ENCODE results near the gene PRRC1.

DNA sequence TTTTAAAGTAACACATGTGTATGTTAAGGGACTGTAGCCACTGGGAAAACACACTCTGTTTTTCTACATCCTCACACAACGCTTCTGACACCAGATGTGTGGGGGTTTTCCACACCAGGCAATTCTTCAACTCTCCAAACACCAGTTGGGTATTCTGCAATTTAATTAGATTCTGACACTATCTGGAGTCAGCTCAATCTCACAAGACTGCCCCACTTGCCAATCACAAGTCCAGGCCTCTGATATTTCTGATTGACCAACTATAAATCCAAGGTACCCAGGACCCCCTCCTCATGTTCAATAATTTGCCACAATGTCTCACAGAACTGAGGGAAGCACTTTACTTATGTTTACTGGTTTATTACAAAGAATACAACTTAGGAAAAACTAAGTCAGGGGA, 70.9 kb downstream of the PRRC1 start:
- TF ChIP-seq, protein P1, sequence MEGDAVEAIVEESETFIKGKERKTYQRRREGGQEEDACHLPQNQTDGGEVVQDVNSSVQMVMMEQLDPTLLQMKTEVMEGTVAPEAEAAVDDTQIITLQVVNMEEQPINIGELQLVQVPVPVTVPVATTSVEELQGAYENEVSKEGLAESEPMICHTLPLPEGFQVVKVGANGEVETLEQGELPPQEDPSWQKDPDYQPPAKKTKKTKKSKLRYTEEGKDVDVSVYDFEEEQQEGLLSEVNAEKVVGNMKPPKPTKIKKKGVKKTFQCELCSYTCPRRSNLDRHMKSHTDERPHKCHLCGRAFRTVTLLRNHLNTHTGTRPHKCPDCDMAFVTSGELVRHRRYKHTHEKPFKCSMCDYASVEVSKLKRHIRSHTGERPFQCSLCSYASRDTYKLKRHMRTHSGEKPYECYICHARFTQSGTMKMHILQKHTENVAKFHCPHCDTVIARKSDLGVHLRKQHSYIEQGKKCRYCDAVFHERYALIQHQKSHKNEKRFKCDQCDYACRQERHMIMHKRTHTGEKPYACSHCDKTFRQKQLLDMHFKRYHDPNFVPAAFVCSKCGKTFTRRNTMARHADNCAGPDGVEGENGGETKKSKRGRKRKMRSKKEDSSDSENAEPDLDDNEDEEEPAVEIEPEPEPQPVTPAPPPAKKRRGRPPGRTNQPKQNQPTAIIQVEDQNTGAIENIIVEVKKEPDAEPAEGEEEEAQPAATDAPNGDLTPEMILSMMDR (IDR thresholded peaks at IDR 0.05) = no peak
- TF ChIP-seq EP300 (IDR thresholded peaks at IDR 0.05) = no peak
- TF ChIP-seq POLR2A (IDR thresholded peaks at IDR 0.05) = no peak

Data from tibial nerve (tissue), 4 donors.